Measurements from ENCODE around the gene BCORL1. TPM values are rescaled to one million over a fixed set of nuclear protein-coding genes. Genes with fewer than 3 reads are reported as not detected.

The BCORL1 gene
- total RNA-seq, 1 experiment from 2014 or later: 30.8 TPM

DNA sequence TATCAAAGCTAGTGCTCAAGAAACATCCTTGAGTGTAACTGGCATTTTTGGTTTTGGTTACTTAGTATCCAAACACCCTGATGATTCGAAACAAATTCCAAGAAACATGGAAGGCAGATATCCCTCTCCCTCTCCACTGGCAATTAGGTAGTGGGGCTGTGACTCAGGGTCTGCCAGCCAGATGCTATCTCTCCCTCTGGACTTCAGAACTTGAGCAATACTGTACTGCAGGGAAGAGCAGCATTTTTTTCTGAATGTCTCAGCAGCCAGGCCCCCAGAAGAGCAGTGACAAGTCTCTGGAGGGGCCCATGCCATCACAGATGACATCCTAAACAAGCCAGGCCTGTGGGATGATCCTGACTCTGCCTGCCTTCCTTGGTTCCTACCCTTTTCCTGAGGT lies 37.3 kb upstream of the BCORL1 start:
- Histone ChIP-seq H3K9me2 (ENCODE audit: insufficient read depth) (no peaks in the 10 kb centered on the region), H3K36me3 (ENCODE audit: control insufficient read depth in 1 of 2, insufficient read depth in 2 of 2, low read length in 2 of 2) (no peaks in the 10 kb centered on the region), H3K9ac (ENCODE audit: low read length) (no peak overlapping the region), H2AFZ (ENCODE audit: low read depth, low read length, poor library complexity, severe bottlenecking) (no peak overlapping the region), H3K4me1 (ENCODE audit: control insufficient read depth in 1 of 2, insufficient read depth in 2 of 2, low read length in 2 of 2) (no peaks in the 10 kb centered on the region), H3K27ac (ENCODE audit: low read depth, low read length) (no peak overlapping the region), H3K79me2 (ENCODE audit: insufficient read depth, low read length) (no peaks in the 10 kb centered on the region), H4K20me1 (ENCODE audit: insufficient read depth) (no peaks in the 10 kb centered on the region), H3K4me3 (replicated peaks in 1 of 2; ENCODE audit: low read depth in 1 of 2, low read length in 2 of 2) (no peak overlapping the region), H3K4me2 (ENCODE audit: low read length) (no peak overlapping the region), H3K27me3 (ENCODE audit: insufficient read depth, low read length) (no peaks in the 10 kb centered on the region), H3K9me3 (ENCODE audit: control insufficient read depth in 1 of 2, insufficient read depth in 1 of 2, low read depth in 1 of 2, low read length in 2 of 2) (no peaks in the 10 kb centered on the region)
- no peak for ATAC-seq
- ChIA-PET CTCF (no interaction called here), RAD21 (ENCODE audit: low non-redundant PET in 1 of 2, low total read pairs in 2 of 2, uncharacterized antibody in 2 of 2, unreplicated experiment in 2 of 2) (no interaction called here), POLR2A (no interaction called here)
- no peak for TF ChIP-seq ZFX (IDR thresholded peaks at IDR 0.05)
- TF ChIP-seq CBX3 (IDR thresholded peaks at IDR 0.05; ENCODE audit: low read depth): no peak
- no peak for TF ChIP-seq SRF (IDR thresholded peaks at IDR 0.05; ENCODE audit: low read depth)
- no peak for DNase-seq (ENCODE audit: low read depth, low spot score)
- intact Hi-C loops (cut with micrococcal nuclease): no loop called here
- BruUV-seq (replicated peaks): no TSS peak

DNA sequence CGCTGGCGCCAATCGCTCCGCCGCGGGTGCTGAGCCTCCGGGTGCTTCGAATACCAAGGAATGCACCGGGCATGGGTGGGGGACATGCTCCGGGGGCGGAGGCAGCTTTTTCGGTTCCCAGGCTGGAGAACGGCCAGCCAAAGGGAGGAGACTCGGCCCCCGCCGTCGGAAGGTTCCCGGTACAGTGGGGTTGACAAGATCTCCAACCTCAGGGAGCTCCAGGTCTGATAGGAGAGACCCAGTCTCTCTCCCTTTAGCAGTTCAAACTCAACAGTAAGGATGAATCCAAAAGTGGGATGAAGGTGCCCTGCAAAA lies 29.1 kb upstream of the BCORL1 start:
- peaks cover 2 to 11% of the 10 kb centered on the region in 2 experiments; a peak in 1 of 4 replicates for H3K4me1 ChIP-seq (ENCODE audit: control insufficient read depth in 1 of 2, insufficient read depth in 2 of 2, low read length in 2 of 2)
- H3K4me2 ChIP-seq (ENCODE audit: low read length): no peak overlapping the region
- no peaks in the 10 kb centered on the region for H3K9me2 ChIP-seq (ENCODE audit: insufficient read depth)
- ChIA-PET RAD21 (ENCODE audit: low non-redundant PET in 1 of 2, low total read pairs in 2 of 2, uncharacterized antibody in 2 of 2, unreplicated experiment in 2 of 2) (no interaction called here), POLR2A (no interaction called here), CTCF (no interaction called here)
- intact Hi-C loops (cut with micrococcal nuclease): no loop called here
- no peak overlapping the region for H2AFZ ChIP-seq (ENCODE audit: low read depth, low read length, poor library complexity, severe bottlenecking)
- no TSS peak for BruUV-seq (replicated peaks)
- DNase-seq (ENCODE audit: low read depth, low spot score) (no peak), ATAC-seq (no peak)
- no peaks in the 10 kb centered on the region for H3K79me2 ChIP-seq (ENCODE audit: insufficient read depth, low read length)
- TF ChIP-seq REST (IDR thresholded peaks at IDR 0.05; ENCODE audit: low read depth) (no peak), EZH2phosphoT487 (IDR thresholded peaks at IDR 0.05; ENCODE audit: borderline replicate concordance) (no peak), SIN3A (IDR thresholded peaks at IDR 0.05; ENCODE audit: low read depth) (no peak)
- H3K36me3 ChIP-seq (ENCODE audit: control insufficient read depth in 1 of 2, insufficient read depth in 2 of 2, low read length in 2 of 2): no peaks in the 10 kb centered on the region
- H3K4me3 ChIP-seq (replicated peaks in 1 of 2; ENCODE audit: low read depth in 1 of 2, low read length in 2 of 2): no peak overlapping the region
- H3K9me3 ChIP-seq (ENCODE audit: control insufficient read depth in 1 of 2, insufficient read depth in 1 of 2, low read depth in 1 of 2, low read length in 2 of 2): no peaks in the 10 kb centered on the region
- no peak overlapping the region for H3K9ac ChIP-seq (ENCODE audit: low read length)
- no peaks in the 10 kb centered on the region for H4K20me1 ChIP-seq (ENCODE audit: insufficient read depth)
- no peak overlapping the region for H3K27ac ChIP-seq (ENCODE audit: low read depth, low read length)
- no peaks in the 10 kb centered on the region for H3K27me3 ChIP-seq (ENCODE audit: insufficient read depth, low read length)
